Measurements from ENCODE around the gene ICE2. TPM values are rescaled to one million over a fixed set of nuclear protein-coding genes. Genes with fewer than 3 reads are reported as not detected.
A peak's percentile ranks its signal among the peaks of the same experiment; 100 is the strongest.

Gene ICE2
- polyA plus RNA-seq, 1 of the 3 experiments (the other 2 are of a cell fraction), result 19.0 TPM

DNA sequence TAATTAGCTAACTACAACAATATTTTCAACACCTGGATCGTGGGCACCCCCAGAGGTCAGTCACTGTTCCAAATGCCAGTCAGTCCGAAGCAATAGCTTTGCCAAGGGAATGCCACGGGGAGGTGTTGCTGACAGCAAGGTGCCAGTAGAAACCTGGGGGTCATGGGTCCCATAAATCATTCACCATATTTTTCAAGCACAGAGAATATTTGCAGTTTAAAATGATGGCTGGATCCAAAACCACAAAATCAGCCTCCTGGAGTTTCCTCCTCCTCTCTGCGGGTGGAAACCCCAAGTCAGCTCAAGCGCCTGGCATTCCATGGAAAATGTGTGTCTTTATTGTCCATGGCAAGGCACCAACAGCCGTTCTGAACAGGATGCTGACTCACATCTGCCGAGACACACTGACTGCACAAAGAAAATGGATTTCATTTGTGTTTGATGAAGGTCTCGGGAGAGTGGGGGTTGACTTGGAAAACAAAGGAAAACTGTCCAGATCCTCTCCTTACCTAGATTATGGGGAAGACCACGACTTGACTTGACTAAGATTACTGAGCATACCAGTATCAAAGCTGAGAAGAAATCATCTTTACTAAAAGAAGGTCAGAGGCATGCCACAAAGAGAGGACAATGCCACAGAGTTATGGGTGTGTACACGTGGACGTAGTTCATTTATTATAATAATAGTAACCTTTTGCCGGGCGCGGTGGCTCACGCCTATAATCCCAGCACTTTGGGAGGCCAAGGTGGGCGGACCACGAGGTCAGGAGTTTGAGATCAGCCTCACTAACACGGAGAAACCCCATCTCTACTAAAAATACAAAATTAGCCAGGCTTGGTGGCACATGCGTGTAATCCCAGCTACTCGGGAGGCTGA lies 107.5 kb downstream of the ICE2 start (continued):
- TF ChIP-seq, protein P1, sequence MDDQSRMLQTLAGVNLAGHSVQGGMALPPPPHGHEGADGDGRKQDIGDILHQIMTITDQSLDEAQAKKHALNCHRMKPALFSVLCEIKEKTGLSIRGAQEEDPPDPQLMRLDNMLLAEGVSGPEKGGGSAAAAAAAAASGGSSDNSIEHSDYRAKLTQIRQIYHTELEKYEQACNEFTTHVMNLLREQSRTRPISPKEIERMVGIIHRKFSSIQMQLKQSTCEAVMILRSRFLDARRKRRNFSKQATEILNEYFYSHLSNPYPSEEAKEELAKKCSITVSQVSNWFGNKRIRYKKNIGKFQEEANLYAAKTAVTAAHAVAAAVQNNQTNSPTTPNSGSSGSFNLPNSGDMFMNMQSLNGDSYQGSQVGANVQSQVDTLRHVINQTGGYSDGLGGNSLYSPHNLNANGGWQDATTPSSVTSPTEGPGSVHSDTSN (IDR thresholded peaks at IDR 0.05), result peak; percentile 95
- TF ChIP-seq NRF1 (IDR thresholded peaks at IDR 0.05; ENCODE audit: low read depth, low read length), result no peak
- TF ChIP-seq RCOR1 (IDR thresholded peaks at IDR 0.05; ENCODE audit: low read length), result no peak
- TF ChIP-seq, protein P2, sequence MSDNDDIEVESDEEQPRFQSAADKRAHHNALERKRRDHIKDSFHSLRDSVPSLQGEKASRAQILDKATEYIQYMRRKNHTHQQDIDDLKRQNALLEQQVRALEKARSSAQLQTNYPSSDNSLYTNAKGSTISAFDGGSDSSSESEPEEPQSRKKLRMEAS (IDR thresholded peaks at IDR 0.05; ENCODE audit: low read depth), result peak; percentile 79; the same call in 1 of the 2 replicates
- TF ChIP-seq FOSL2 (IDR thresholded peaks at IDR 0.05; ENCODE audit: borderline replicate concordance, low read depth), result peak; percentile 96
- TF ChIP-seq, protein P3, sequence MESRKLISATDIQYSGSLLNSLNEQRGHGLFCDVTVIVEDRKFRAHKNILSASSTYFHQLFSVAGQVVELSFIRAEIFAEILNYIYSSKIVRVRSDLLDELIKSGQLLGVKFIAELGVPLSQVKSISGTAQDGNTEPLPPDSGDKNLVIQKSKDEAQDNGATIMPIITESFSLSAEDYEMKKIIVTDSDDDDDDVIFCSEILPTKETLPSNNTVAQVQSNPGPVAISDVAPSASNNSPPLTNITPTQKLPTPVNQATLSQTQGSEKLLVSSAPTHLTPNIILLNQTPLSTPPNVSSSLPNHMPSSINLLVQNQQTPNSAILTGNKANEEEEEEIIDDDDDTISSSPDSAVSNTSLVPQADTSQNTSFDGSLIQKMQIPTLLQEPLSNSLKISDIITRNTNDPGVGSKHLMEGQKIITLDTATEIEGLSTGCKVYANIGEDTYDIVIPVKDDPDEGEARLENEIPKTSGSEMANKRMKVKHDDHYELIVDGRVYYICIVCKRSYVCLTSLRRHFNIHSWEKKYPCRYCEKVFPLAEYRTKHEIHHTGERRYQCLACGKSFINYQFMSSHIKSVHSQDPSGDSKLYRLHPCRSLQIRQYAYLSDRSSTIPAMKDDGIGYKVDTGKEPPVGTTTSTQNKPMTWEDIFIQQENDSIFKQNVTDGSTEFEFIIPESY (IDR thresholded peaks at IDR 0.05; ENCODE audit: borderline replicate concordance, low read depth), result peak; percentile 93
- TF ChIP-seq EP300 (IDR thresholded peaks at IDR 0.05; ENCODE audit: borderline replicate concordance in 1 of 2, low read depth in 1 of 2, low read length in 1 of 2), result peak; percentile 74 to 100
- TF ChIP-seq, protein P4, sequence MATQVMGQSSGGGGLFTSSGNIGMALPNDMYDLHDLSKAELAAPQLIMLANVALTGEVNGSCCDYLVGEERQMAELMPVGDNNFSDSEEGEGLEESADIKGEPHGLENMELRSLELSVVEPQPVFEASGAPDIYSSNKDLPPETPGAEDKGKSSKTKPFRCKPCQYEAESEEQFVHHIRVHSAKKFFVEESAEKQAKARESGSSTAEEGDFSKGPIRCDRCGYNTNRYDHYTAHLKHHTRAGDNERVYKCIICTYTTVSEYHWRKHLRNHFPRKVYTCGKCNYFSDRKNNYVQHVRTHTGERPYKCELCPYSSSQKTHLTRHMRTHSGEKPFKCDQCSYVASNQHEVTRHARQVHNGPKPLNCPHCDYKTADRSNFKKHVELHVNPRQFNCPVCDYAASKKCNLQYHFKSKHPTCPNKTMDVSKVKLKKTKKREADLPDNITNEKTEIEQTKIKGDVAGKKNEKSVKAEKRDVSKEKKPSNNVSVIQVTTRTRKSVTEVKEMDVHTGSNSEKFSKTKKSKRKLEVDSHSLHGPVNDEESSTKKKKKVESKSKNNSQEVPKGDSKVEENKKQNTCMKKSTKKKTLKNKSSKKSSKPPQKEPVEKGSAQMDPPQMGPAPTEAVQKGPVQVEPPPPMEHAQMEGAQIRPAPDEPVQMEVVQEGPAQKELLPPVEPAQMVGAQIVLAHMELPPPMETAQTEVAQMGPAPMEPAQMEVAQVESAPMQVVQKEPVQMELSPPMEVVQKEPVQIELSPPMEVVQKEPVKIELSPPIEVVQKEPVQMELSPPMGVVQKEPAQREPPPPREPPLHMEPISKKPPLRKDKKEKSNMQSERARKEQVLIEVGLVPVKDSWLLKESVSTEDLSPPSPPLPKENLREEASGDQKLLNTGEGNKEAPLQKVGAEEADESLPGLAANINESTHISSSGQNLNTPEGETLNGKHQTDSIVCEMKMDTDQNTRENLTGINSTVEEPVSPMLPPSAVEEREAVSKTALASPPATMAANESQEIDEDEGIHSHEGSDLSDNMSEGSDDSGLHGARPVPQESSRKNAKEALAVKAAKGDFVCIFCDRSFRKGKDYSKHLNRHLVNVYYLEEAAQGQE (IDR thresholded peaks at IDR 0.05; ENCODE audit: low read depth, low read length), result peak; percentile 82
- peak; percentile 99 for TF ChIP-seq NFIC (IDR thresholded peaks at IDR 0.05; ENCODE audit: borderline replicate concordance)
- no peak for TF ChIP-seq EZH2phosphoT487 (IDR thresholded peaks at IDR 0.05; ENCODE audit: borderline replicate concordance, low read depth)
- no peak for TF ChIP-seq SMC3 (IDR thresholded peaks at IDR 0.05; ENCODE audit: low read depth, low read length)
- peak; percentile 82; the same call in 1 of the 2 replicates for TF ChIP-seq SIN3A (IDR thresholded peaks at IDR 0.05; ENCODE audit: borderline replicate concordance, low read depth, low read length)
- peak; percentile 50; the same call in 1 of the 2 replicates for TF ChIP-seq ELF1 (IDR thresholded peaks at IDR 0.05)
- peak; percentile 43; the same call in 1 of the 2 replicates for TF ChIP-seq TAF1 (IDR thresholded peaks at IDR 0.05; ENCODE audit: borderline replicate concordance, low read depth, low read length)
